Testis (tissue), 3 donors: ENCODE data around the gene TDG. TPM values are rescaled to one million over a fixed set of nuclear protein-coding genes. Genes with fewer than 3 reads are reported as not detected.

Source experiments
- DNase-seq: peaks from one replicate; pipeline ENCODE4 v3.0.0-alpha.2; 2019
- H3K27ac ChIP-seq, 2 donors: fragments of 200-600 bp; sonication (generic); one replicate each; pipeline ENCODE4 v1.5.1; 2019
- H3K27me3 ChIP-seq: fragments of 200-600 bp; sonication (generic); one replicate; pipeline ENCODE4 v1.5.1; 2019
- H3K36me3 ChIP-seq: fragments of 200-600 bp; sonication (generic); one replicate; pipeline ENCODE4 v1.5.1; 2017; ENCODE audit warnings: low read depth; ENCODE audit errors: missing control alignments
- H3K4me1 ChIP-seq: fragments of 200-600 bp; sonication (generic); one replicate; pipeline ENCODE4 v1.5.1; 2019
- H3K4me3 ChIP-seq, 2 donors: fragments of 200-600 bp; sonication (generic); one replicate each; pipeline ENCODE4 v1.5.1; 2017 to 2019
- H3K9me3 ChIP-seq: fragments of 200-600 bp; sonication (generic); one replicate; pipeline ENCODE4 v1.5.1; 2017
- POLR2A ChIP-seq: fragments of 450-650 bp; IDR thresholded peaks from one replicate; pipeline ENCODE4 v1.6.1; 2017; ENCODE audit warnings: antibody characterized with exemption, mild to moderate bottlenecking, moderate library complexity
- WGBS, 2 donors: methylation state at CpG; one replicate each; pipeline ENCODE4 v1.1.5; 2018; 5-methylcytosine and 5-hydroxymethylcytosine counted together
- intact Hi-C: fragments of 100-400 bp; cut with DNase I; formaldehyde crosslinking; loops from one replicate; pipeline ENCODE4 v1.15.1; 2023; ENCODE audit warnings: low total_unique reads
- polyA plus RNA-seq: library from polyadenylated mRNA; stranded (reverse); fragments of 350-450 nt; fragmentation: Illumina TruSeq; extraction: RNeasy Lipid Tissue Mini Kit (QIAGEN cat#74804); gene quantifications from one replicate; pipeline ENCODE4 v1.2.3, GENCODE V29; 2014; ENCODE audit warnings: low read depth, low replicate concordance; ENCODE audit not compliant: insufficient read depth
- total RNA-seq, 2 donors: library from RNA; depleted of rRNA; stranded (reverse); fragments of >200 nt; gene quantifications; one replicate each; pipeline ENCODE4 v1.2.3, GENCODE V29; 2016
- TF ChIP-seq, protein P1 (sequence below), 3 experiments: fragments of 450-650 bp in 2 of 3; fragments of 200-600 bp in 1 of 3; sonication (generic) in 1 of 3; IDR thresholded peaks; one replicate each; pipeline ENCODE4 v1.5.1; 2016 to 2019; ENCODE audit warnings: antibody characterized with exemption in 3 of 3, mild to moderate bottlenecking in 2 of 3, moderate library complexity in 1 of 3

TDG gene
- total and polyA plus RNA-seq, 3 donors from 2014 or later, result 11.3 to 16.5 (median 16.0) TPM

DNA sequence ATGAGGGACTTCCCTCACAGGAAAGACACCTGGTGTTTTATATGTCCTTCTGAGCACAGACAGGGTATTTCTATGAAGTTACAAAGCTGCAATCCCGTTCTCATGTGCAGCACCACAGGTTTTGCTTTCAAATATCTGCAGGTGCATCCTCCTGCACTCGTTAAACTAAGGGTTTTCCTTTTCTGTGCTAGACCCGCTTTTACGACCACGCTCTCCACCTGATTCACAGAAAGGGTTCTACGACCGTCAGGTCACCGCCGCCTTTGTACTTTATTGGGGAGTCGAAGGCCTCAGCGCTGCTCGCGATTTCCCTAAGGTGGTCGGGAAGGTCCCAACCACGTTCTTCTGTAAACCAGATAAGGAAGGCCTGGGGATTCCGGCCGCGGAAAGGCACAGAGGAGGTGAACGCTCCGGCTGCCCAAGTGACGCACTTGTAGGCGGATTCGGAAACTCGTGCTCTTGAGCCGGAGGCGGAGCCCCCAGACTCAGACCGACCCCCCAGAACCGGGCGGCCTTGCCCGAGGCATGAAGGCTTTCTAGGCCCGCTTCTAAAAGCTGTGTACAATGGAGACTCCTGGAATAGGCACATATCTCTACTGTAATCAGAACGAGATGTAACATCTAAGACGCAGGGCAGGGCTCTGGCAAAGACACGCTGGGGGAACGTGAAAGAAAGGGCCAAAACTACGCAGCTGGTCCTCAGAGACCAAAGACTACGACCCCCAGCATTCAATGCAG lies 36.5 kb upstream of the TDG start:
- no peaks in the 10 kb centered on the region for H3K36me3 ChIP-seq
- WGBS, 2 donors, result 0 to 1% methylated on average over 27 to 37 of the region's 37 CpGs
- no peaks in the 10 kb centered on the region for H3K9me3 ChIP-seq
- H3K27me3 ChIP-seq, result no peaks in the 10 kb centered on the region
- peak; percentile 95 for DNase-seq
- peak overlapping the region; percentile 81 to 83 for H3K27ac ChIP-seq
- intact Hi-C loops, result no loop called here
- H3K4me1 ChIP-seq, result peaks cover 25% of the 10 kb centered on the region
- no peak for TF ChIP-seq POLR2A
- TF ChIP-seq, protein P1, sequence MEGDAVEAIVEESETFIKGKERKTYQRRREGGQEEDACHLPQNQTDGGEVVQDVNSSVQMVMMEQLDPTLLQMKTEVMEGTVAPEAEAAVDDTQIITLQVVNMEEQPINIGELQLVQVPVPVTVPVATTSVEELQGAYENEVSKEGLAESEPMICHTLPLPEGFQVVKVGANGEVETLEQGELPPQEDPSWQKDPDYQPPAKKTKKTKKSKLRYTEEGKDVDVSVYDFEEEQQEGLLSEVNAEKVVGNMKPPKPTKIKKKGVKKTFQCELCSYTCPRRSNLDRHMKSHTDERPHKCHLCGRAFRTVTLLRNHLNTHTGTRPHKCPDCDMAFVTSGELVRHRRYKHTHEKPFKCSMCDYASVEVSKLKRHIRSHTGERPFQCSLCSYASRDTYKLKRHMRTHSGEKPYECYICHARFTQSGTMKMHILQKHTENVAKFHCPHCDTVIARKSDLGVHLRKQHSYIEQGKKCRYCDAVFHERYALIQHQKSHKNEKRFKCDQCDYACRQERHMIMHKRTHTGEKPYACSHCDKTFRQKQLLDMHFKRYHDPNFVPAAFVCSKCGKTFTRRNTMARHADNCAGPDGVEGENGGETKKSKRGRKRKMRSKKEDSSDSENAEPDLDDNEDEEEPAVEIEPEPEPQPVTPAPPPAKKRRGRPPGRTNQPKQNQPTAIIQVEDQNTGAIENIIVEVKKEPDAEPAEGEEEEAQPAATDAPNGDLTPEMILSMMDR (IDR thresholded peaks at IDR 0.05), result no peak
- peak overlapping the region; percentile 66 to 77 for H3K4me3 ChIP-seq

DNA sequence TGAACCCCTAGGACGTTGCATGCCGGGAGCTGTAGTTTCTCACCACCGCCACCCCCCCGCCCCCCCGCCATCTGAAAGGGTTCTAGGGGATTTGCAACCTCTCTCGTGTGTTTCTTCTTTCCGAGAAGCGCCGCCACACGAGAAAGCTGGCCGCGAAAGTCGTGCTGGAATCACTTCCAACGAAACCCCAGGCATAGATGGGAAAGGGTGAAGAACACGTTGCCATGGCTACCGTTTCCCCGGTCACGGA lies 36.0 kb upstream of the TDG start:
- Histone ChIP-seq H3K9me3 (no peaks in the 10 kb centered on the region), H3K27ac (peak overlapping the region; percentile 81 to 83), H3K27me3 (no peaks in the 10 kb centered on the region), H3K4me1 (peaks cover 25% of the 10 kb centered on the region), H3K36me3 (no peaks in the 10 kb centered on the region), H3K4me3 (peak overlapping the region; percentile 66 to 77)
- WGBS, 2 donors, result 0 to 1% methylated on average over 12 to 18 of the region's 18 CpGs
- TF ChIP-seq, protein P1 (IDR thresholded peaks at IDR 0.05), result no peak
- TF ChIP-seq POLR2A, result no peak
- no peak for DNase-seq
- intact Hi-C loops, result no loop called here

DNA sequence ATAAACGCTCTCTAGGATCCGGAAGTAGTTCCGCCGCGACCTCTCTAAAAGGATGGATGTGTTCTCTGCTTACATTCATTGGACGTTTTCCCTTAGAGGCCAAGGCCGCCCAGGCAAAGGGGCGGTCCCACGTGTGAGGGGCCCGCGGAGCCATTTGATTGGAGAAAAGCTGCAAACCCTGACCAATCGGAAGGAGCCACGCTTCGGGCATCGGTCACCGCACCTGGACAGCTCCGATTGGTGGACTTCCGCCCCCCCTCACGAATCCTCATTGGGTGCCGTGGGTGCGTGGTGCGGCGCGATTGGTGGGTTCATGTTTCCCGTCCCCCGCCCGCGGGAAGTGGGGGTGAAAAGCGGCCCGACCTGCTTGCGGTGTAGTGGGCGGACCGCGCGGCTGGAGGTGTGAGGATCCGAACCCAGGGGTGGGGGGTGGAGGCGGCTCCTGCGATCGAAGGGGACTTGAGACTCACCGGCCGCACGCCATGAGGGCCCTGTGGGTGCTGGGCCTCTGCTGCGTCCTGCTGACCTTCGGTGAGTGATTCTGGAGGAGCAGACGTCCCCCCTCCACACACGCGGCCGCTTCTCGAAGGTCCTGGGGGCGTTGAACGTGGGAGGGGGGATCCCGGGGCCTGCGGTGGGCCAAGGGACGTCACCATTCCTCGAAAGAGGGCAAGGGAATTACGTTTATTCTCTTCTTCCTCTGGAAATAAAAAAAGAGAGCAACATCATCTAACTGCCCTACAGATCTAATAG lies 35.5 kb upstream of the TDG start, which contains the start of gene HSP90B1:
Gene HSP90B1, plus strand, starts transcription at position 377 of the 753 bp plus-strand sequence. Its CDS starts 106 bp downstream, at position 483.
- Histone ChIP-seq H3K27me3 (no peaks in the 10 kb centered on the region), H3K27ac (peak within 1 kb of the TSS; percentile 81 to 91), H3K36me3 (no peaks in the 10 kb centered on the region), H3K4me3 (peak within 1 kb of the TSS; percentile 66 to 77), H3K4me1 (peaks cover 25% of the 10 kb centered on the region), H3K9me3 (no peaks in the 10 kb centered on the region)
- WGBS, 2 donors, result 0 to 2% methylated on average over 11 to 55 of the region's 56 CpGs
- intact Hi-C loops, result no loop called here
- TF ChIP-seq, protein P1 (IDR thresholded peaks at IDR 0.05), result no peak
- peak; percentile 51 for TF ChIP-seq POLR2A
- peak; percentile 100 for DNase-seq

DNA sequence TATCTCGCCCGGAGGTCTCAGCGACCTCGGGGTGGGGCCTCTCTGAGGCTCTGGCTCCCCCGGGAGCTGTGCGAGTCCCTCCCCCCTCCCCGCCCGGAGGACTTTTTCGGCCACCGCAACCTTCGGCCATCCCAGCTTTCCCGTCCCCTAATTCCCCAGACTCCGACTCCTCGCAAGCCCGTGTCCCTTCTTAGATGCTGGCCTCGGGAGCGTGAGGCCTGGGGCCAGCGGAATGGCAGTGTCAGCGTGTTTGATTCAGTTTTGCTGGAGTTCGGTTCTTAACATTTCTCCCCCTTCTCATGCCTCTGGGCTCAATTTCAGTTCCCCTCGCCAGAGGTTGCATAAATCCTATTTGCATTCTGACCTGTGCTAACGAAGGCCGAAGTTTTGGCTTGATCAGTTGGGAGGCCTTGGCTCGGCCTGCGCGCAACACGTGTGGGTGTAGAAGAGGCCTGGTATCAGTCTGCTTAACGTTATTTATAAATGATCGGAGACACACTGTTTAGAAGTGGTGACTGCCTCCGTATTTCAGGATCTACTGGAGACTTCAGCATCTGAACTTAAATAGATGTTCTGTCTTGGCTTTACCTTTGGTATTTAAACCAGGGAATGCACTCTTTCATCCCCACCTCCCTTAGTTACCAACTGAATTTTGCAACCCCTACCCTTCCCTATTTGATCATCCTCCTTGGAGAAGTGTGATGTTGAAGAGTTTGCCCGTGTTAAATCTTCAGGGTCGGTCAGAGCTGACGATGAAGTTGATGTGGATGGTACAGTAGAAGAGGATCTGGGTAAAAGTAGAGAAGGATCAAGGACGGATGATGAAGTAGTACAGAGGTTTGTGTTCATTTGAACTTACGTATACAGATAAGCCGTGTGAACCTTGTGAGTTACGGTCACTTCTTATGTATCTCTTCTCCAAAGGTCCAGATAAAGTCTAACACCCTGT lies 34.6 kb upstream of the TDG start:
- intact Hi-C loops, result no loop called here
- H3K4me1 ChIP-seq, result peaks cover 25% of the 10 kb centered on the region
- H3K9me3 ChIP-seq, result no peaks in the 10 kb centered on the region
- no peaks in the 10 kb centered on the region for H3K27me3 ChIP-seq
- H3K4me3 ChIP-seq, result peak overlapping the region; percentile 66 to 77
- H3K36me3 ChIP-seq, result no peaks in the 10 kb centered on the region
- peak; percentile 70 for DNase-seq
- WGBS, 2 donors, result 2 to 3% methylated on average over 32 to 37 of the region's 37 CpGs
- peak overlapping the region; percentile 69 to 91 for H3K27ac ChIP-seq
- TF ChIP-seq, protein P1 (IDR thresholded peaks at IDR 0.05), result no peak
- no peak for TF ChIP-seq POLR2A
